HCT116 (cell line): ENCODE results near the gene ACP4. TPM values are rescaled to one million over a fixed set of nuclear protein-coding genes. Genes with fewer than 3 reads are reported as not detected.

Experiments used
- ATAC-seq: fragments of 200-7000 bp; cut with Tn5 transposase; 2 replicates; pipeline ENCODE4 v1.9.1; 2020; ENCODE audit warnings: mild to moderate bottlenecking, moderate library complexity
- BruUV-seq: library from RNA; stranded (reverse); fragments of 400-500 nt; replicated peaks from 2 replicates; lab custom pipeline; 2021; lab: Mats Ljungman, UMichigan
- CTCF ChIA-PET: fragments of 300-600 bp; sonication (Branson Sonifier 250); formaldehyde crosslinking; loops from one replicate; lab custom pipeline; 2021; ENCODE audit warnings: antibody characterized with exemption; lab: Charles Lee
- POLR2A ChIA-PET: fragments of 300-600, 350-600 bp; sonication (Branson Sonifier 250); formaldehyde crosslinking; loops from one replicate; lab custom pipeline; 2021; ENCODE audit warnings: antibody characterized with exemption; lab: Charles Lee
- RAD21 ChIA-PET, 2 experiments: fragments of 300-600 bp; sonication (Branson Sonifier 250); formaldehyde crosslinking; loops; one replicate each; lab custom pipeline; 2023; ENCODE audit warnings: low total read pairs in 2 of 2; ENCODE audit not compliant: uncharacterized antibody in 2 of 2, unreplicated experiment in 2 of 2, low non-redundant PET in 1 of 2; lab: Charles Lee
- DNase-seq: peaks from one replicate; pipeline ENCODE4 v3.0.0-alpha.2; 2010; ENCODE audit warnings: low read depth, low spot score
- H2AFZ ChIP-seq: fragments of 200-600 bp; shearing (Covaris generic), sonication (generic); 2 replicates; pipeline ENCODE4 v1.6.1; 2017; ENCODE audit warnings: low read depth, mixed run types, mixed read lengths, antibody characterized with exemption, low read length; ENCODE audit not compliant: poor library complexity, severe bottlenecking
- H3K27ac ChIP-seq: 2 replicates; pipeline ENCODE4 v1.5.1; 2012; ENCODE audit warnings: low read depth, low read length
- H3K27me3 ChIP-seq: fragments of 200-600 bp; sonication (generic); 2 replicates; pipeline ENCODE4 v1.6.1; 2016; ENCODE audit warnings: mixed run types, low read length, mixed read lengths; ENCODE audit not compliant: insufficient read depth
- H3K36me3 ChIP-seq, 2 experiments: fragments of 200-500 bp in 1 of 2; fragments of 200-600 bp in 1 of 2; sonication (Bioruptor generic) in 1 of 2; sonication (generic) in 1 of 2; 2 replicates each; pipeline versions ENCODE4 v1.5.1 to v1.6.1; 2014 to 2016; ENCODE audit warnings: low read length in 2 of 2, inconsistent platforms in 1 of 2, mixed read lengths in 1 of 2, mixed run types in 1 of 2; ENCODE audit not compliant: insufficient read depth in 2 of 2, control insufficient read depth in 1 of 2
- H3K4me1 ChIP-seq, 2 experiments: fragments of 200-600 bp in 1 of 2; sonication (generic) in 1 of 2; 2 replicates each; pipeline versions ENCODE4 v1.5.1 to v1.6.1; 2012 to 2017; ENCODE audit warnings: low read length in 2 of 2, inconsistent platforms in 1 of 2, mild to moderate bottlenecking in 1 of 2, mixed read lengths in 1 of 2, mixed run types in 1 of 2, moderate library complexity in 1 of 2; ENCODE audit not compliant: insufficient read depth in 2 of 2, control insufficient read depth in 1 of 2
- H3K4me2 ChIP-seq: fragments of 200-600 bp; sonication (generic); 2 replicates; pipeline ENCODE4 v1.6.1; 2017; ENCODE audit warnings: mixed run types, low read length, mixed read lengths
- H3K4me3 ChIP-seq, 2 experiments: fragments of 200-600 bp in 1 of 2; sonication (generic) in 1 of 2; replicated peaks in 1 of 2; 2 replicates each; pipeline ENCODE4 v1.5.1; 2011 to 2016; ENCODE audit warnings: low read length in 2 of 2, control low read depth in 1 of 2, low read depth in 1 of 2, mild to moderate bottlenecking in 1 of 2, mixed read lengths in 1 of 2, mixed run types in 1 of 2
- H3K79me2 ChIP-seq: fragments of 200-600 bp; sonication (generic); 2 replicates; pipeline ENCODE4 v1.6.1; 2017; ENCODE audit warnings: mild to moderate bottlenecking, mixed run types, low read length, moderate library complexity, mixed read lengths; ENCODE audit not compliant: insufficient read depth
- H3K9ac ChIP-seq: fragments of 200-600 bp; sonication (generic); 2 replicates; pipeline ENCODE4 v1.6.1; 2016; ENCODE audit warnings: low read length, mixed read lengths
- H3K9me2 ChIP-seq: fragments of 200-600 bp; sonication (generic), shearing (Covaris generic); 2 replicates; pipeline ENCODE4 v1.6.1; 2017; ENCODE audit warnings: mixed run types, mild to moderate bottlenecking, moderate library complexity; ENCODE audit not compliant: insufficient read depth
- H3K9me3 ChIP-seq, 2 experiments: fragments of 200-500 bp in 1 of 2; fragments of 200-600 bp in 1 of 2; sonication (Bioruptor generic) in 1 of 2; sonication (generic) in 1 of 2; 2 replicates each; pipeline ENCODE4 v1.6.1; 2014 to 2017; ENCODE audit warnings: low read length in 2 of 2, mixed read lengths in 2 of 2, inconsistent platforms in 1 of 2, low read depth in 1 of 2, mild to moderate bottlenecking in 1 of 2, mixed run types in 1 of 2, moderate library complexity in 1 of 2; ENCODE audit not compliant: control insufficient read depth in 1 of 2, insufficient read depth in 1 of 2
- H4K20me1 ChIP-seq: fragments of 200-600 bp; sonication (generic), shearing (Covaris generic); 2 replicates; pipeline ENCODE4 v1.6.1; 2017; ENCODE audit warnings: mixed run types, mild to moderate bottlenecking, moderate library complexity; ENCODE audit not compliant: insufficient read depth
- ATF3 ChIP-seq: IDR thresholded peaks from 2 replicates; pipeline ENCODE4 v1.6.1; 2012
- CTCF ChIP-seq, 3 experiments: fragments of 200-600 bp in 1 of 3; sonication (generic) in 1 of 3; IDR thresholded peaks in 2 of 3; conservative IDR thresholded peaks in 1 of 3; 2 replicates each; pipeline ENCODE4 v1.5.1; 2012 to 2017; ENCODE audit warnings: low read depth in 2 of 3, low read length in 2 of 3, antibody characterized with exemption in 1 of 3, borderline replicate concordance in 1 of 3, control low read depth in 1 of 3, mild to moderate bottlenecking in 1 of 3, mixed read lengths in 1 of 3, mixed run types in 1 of 3, moderate library complexity in 1 of 3; ENCODE audit not compliant: insufficient read depth in 1 of 3
- EGR1 ChIP-seq: IDR thresholded peaks from 2 replicates; pipeline ENCODE4 v1.6.1; 2012; ENCODE audit warnings: low read depth
- EZH2phosphoT487 ChIP-seq: fragments of 200-600 bp; IDR thresholded peaks from 2 replicates; pipeline ENCODE4 v1.6.1; 2018; ENCODE audit warnings: antibody characterized with exemption, borderline replicate concordance
- POLR2A ChIP-seq: IDR thresholded peaks from 2 replicates; pipeline ENCODE4 v1.7.0; 2011; ENCODE audit warnings: borderline replicate concordance; ENCODE audit not compliant: insufficient read depth, insufficient read length; ENCODE audit errors: extremely low read depth
- POLR2AphosphoS5 ChIP-seq: IDR thresholded peaks from 2 replicates; pipeline ENCODE4 v1.6.1; 2011; ENCODE audit warnings: mild to moderate bottlenecking, low read depth, low read length, moderate library complexity
- SRF ChIP-seq: IDR thresholded peaks from 2 replicates; pipeline ENCODE4 v1.6.1; 2012; ENCODE audit warnings: low read depth
- TCF7L2 ChIP-seq: IDR thresholded peaks from 2 replicates; pipeline ENCODE4 v1.7.0; 2011; ENCODE audit warnings: borderline replicate concordance, inconsistent platforms; ENCODE audit not compliant: insufficient read depth, insufficient read length; ENCODE audit errors: extremely low read depth
- ZBTB33 ChIP-seq: IDR thresholded peaks from 2 replicates; pipeline ENCODE4 v1.6.1; 2011; ENCODE audit warnings: mild to moderate bottlenecking, low read length, moderate library complexity; ENCODE audit not compliant: insufficient replicate concordance; ENCODE audit errors: extremely low read depth
- intact Hi-C: fragments of 100-400 bp; cut with micrococcal nuclease; formaldehyde crosslinking; loops from 2 replicates; pipeline ENCODE4 v1.10.0; 2022
- total RNA-seq: library from RNA; stranded (reverse); gene quantifications from one replicate; pipeline ENCODE4 v1.2.1, GENCODE V29; 2021; ENCODE audit not compliant: unreplicated experiment

The ACP4 gene
- total RNA-seq, 1 experiment from 2014 or later = not detected

GRCh38 chr19:50743537-50743936 lies 46.7 kb upstream of the ACP4 start:
- H3K27ac ChIP-seq = no peak overlapping the region
- no peaks in the 10 kb centered on the region for H3K9me2 ChIP-seq
- H3K4me1 ChIP-seq = no peaks in the 10 kb centered on the region
- ChIA-PET POLR2A (no interaction called here), RAD21 (no interaction called here), CTCF (interaction anchor here (1.4 kb wide), 1 partner anchor 19 kb away, joined by 5 read pairs; no protein-coding TSS in a partner anchor)
- intact Hi-C loops = no loop called here
- no peak for ATAC-seq
- H3K9ac ChIP-seq = no peak overlapping the region
- no peak overlapping the region for H3K4me3 ChIP-seq
- TF ChIP-seq SRF (no peak), ATF3 (no peak), TCF7L2 (no peak), POLR2AphosphoS5 (no peak), EGR1 (no peak), CTCF (IDR thresholded peaks at IDR 0.05 in 2 of 3, conservative IDR thresholded peaks at IDR 0.05 in 1 of 3; ENCODE audit: borderline replicate concordance in 1 of 3, insufficient read depth in 1 of 3, low read depth in 2 of 3, low read length in 2 of 3) (no peak), POLR2A (no peak), EZH2phosphoT487 (no peak), ZBTB33 (no peak)
- H3K79me2 ChIP-seq = no peaks in the 10 kb centered on the region
- no peaks in the 10 kb centered on the region for H3K9me3 ChIP-seq
- no peak overlapping the region for H2AFZ ChIP-seq
- H3K36me3 ChIP-seq = no peaks in the 10 kb centered on the region
- no peak for DNase-seq
- H3K27me3 ChIP-seq = no peaks in the 10 kb centered on the region; the same call in none of the 2 replicates
- BruUV-seq = no TSS peak
- H4K20me1 ChIP-seq = no peaks in the 10 kb centered on the region
- no peak overlapping the region for H3K4me2 ChIP-seq
